K562 treated with DMSO at 1 percent for 48 hours (cell line): ENCODE data around the gene SYNGR1. TPM values are rescaled to one million over a fixed set of nuclear protein-coding genes. Genes with fewer than 3 reads are reported as not detected.

ENCODE experiments used
- total RNA-seq: library from RNA; unstranded; fragments of 300-600 nt; gene quantifications from 2 replicates; pipeline ENCODE4 v1.2.3, GENCODE V29; 2022; ENCODE audit warnings: low replicate concordance; ENCODE audit errors: extremely low read depth

Gene SYNGR1, protein sequence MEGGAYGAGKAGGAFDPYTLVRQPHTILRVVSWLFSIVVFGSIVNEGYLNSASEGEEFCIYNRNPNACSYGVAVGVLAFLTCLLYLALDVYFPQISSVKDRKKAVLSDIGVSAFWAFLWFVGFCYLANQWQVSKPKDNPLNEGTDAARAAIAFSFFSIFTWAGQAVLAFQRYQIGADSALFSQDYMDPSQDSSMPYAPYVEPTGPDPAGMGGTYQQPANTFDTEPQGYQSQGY
- not detected in 2 replicates for total RNA-seq

DNA sequence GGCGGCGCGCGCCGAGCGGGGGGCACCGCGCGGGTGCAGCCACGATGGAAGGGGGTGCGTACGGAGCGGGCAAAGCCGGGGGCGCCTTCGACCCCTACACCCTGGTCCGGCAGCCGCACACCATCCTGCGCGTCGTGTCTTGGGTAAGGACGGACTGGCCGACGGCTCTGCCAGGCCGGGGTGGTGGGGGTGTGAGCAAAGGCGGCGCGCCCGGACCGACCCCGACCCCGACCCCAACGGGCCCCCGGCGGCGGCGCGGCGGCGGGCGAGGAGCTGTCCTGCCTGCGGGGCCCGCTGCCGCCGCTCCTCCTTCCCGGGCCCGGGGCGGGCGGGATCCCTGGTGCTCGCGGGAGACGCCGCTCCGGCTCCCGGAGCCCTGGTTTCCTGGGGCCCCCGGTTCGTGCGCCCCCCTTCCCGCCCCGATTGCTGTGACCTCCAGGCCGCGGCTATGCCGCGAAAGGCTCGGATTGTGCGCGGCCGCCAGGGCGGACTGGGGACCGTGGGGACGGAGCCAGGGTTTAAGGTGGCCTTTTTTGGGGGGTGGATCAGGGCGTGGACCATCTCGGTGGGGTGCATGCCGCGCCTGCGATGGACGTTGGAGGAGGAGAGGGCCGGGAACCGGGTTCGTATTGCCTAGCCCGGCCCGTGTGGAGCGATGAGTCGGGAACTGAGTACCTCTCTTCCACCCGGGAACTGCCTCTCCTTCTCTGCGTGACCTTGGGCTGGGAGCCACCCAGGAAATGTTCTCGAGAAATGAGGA lies at the start of gene SYNGR1:
SYNGR1 (plus strand) TSS at position 25 of the 760 bp plus-strand sequence; CDS start at position 45, 20 bp downstream.

DNA sequence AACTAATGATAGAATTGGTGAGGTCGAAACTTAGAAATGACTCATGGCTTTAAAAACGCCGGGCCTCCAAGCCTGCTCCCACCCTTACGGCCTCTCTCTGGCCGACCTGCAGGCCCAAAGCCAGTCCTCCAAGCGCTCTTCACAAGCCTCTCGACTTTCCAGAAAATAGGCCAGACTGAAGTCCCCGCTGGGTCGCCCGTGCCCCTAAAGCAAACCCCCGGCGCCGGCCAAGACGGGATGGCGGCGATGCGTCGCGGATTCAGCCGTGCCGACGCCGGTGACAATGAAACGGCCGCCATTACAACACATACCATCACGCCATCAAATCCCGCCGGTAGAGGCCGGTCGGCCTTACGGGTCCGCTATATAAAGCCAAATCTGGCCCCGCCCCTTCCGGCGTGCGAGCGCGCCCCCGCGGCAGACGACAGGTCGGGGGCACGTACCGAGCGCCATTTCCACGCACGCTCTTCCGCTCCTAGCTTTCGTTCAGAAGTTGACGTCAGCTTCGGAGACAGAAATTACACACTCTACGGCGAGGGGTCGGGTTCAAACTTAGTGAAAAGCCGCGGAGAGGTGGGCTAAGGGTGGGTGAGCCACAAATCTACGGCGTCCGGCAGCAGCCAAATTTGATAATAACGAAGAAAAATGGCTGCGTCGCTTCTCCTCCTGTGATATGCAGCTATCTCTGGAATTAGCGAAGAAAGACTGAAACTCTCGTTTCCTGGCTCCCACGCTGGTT lies 30.3 kb upstream of the SYNGR1 start, which contains the start of gene RPL3:
RPL3 (minus strand) TSS at position 340 of the 739 bp plus-strand sequence; CDS start at position 314, 26 bp downstream.

Other genes starting within 250 kb of the SYNGR1 start
- gene CBX7, start 197.3 kb upstream of the SYNGR1 start, total RNA-seq, result not detected in 2 replicates
- not detected in 2 replicates for gene PDGFB, start 105.0 kb upstream of the SYNGR1 start, total RNA-seq
- gene RPL3, start 30.4 kb upstream of the SYNGR1 start, total RNA-seq, result 2,239 and 3,930 TPM in 2 replicates
- not detected in 2 replicates for gene TAB1, start 49.8 kb downstream of the SYNGR1 start, total RNA-seq
- not detected in 2 replicates for gene MGAT3, start 107.0 kb downstream of the SYNGR1 start, total RNA-seq
- not detected in 2 replicates for gene MIEF1, start 152.3 kb downstream of the SYNGR1 start, total RNA-seq
- 260 TPM in 1 of 2 replicates, not detected in the other for gene ATF4, start 170.6 kb downstream of the SYNGR1 start, total RNA-seq
- gene RPS19BP1, start 182.8 kb downstream of the SYNGR1 start, total RNA-seq, result not detected in 2 replicates
- not detected in 2 replicates for gene CACNA1I, start 220.8 kb downstream of the SYNGR1 start, total RNA-seq